ENCODE results near the gene GNAS.
"Not testable (repeated sequence)": the region's sequence is repeated elsewhere in the genome, so short reads cannot be mapped to it uniquely, and the experiment has no call there.

Gene GNAS

DNA sequence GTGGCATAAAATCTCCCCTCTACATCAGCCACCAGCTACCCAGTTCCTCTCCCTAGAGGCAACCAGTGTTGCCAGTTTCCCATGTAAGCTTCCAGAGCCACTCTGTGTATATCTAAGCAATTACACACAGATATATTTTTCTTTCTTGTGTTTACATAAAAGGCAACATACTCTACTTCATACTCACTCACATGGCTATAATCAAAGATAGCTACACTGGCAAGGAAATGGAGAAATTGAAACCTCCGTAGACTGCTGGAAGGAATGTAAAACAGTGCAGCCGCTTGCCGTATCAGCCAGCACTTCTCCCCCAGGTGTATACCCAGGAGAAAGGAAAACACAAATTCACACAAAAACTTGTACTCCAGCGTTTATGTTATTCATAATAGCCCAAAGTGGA lies 90.0 kb downstream of the GNAS start:
- DNase-seq = no peak
- no peak for TF ChIP-seq POLR2A (IDR thresholded peaks at IDR 0.05; ENCODE audit: low read length)
- no peak for TF ChIP-seq GATA1 (IDR thresholded peaks at IDR 0.05; ENCODE audit: low read depth, low read length)

DNA sequence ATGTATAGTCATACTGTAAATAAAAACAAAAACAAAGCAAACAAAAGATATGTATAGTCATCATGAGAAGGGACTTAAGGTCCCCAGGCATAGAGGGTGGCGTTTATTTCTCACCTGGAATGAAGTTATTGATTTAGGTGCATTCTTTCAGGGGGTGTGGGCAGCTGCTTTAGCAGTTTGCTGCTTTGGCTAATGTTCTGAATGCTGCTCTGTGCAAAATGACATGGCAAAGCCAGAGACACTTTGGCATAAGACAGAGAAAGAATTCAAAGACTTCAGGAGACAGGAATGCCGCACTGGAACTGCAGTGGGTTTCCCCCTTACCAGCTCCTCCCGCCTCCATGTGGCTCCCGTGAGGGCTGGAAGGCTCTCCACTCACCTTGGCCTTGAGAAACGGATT lies 92.1 kb downstream of the GNAS start:
- no peak for TF ChIP-seq GATA1 (IDR thresholded peaks at IDR 0.05; ENCODE audit: low read depth, low read length)
- TF ChIP-seq POLR2A (IDR thresholded peaks at IDR 0.05; ENCODE audit: low read length) = no peak
- no peak for DNase-seq

DNA sequence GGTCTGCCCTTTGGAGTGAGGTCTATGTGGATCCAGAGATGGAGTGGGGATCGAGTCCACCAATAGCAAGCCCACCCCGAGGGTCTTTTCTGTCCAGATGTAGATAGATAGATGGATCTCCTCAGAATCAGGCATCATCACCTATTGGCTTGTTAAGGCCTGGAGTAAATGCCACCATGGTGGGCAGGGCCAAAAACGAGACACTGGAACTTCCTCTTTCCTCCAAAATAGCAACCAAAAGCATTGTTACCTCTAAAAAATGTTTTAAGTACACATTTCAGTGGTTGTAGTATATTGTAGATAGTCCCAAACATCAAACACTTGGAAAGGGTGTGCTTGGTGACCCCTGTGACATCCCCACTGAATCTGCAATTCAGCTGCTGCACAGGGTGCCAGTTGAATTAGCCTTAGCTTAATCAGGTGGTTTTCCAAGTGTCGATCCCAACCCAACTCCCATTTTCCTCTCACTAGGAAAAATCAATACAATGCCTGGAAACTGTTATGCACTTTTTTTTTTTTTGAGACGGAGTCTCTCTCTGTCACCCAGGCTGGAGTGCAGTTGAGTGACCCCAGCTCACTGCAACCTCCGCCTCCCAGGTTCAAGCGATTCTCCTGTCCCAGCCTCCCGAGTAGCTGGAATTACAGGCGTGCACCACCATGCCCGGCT lies 93.6 kb downstream of the GNAS start:
- no peak for TF ChIP-seq GATA1 (IDR thresholded peaks at IDR 0.05; ENCODE audit: low read depth, low read length)
- TF ChIP-seq POLR2A (IDR thresholded peaks at IDR 0.05; ENCODE audit: low read length) = no peak

DNA sequence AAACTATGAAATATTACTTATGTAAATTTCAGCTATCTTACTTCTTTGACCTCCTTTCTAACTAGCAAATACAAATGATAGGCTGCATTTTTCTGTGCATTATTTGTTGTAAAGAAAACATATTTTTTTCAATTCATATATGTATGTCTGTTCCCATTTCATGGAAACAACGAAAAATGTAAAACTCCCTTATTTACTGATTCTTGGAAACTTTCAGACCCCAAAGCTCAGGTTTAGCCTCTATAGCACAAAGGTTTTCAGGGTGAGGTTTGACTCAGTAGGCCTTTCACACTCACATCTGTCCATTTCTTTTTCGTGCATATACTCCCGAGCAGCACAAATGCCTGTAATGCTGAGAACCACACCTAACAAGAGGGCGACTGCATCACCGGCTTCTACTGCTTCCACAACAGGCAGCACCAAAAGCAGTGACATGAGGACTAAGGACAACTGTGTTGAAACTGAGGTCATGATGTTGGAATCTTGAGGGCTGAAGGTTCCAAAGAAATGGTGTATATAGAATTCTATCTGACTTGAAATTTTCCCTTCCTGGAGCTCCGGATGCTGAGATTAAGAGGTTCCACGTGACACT lies 95.4 kb downstream of the GNAS start:
- not testable (repeated sequence) for DNase-seq

More for the DNA sequence above, 93.6 kb downstream of the GNAS start:
- no peak for DNase-seq

DNA sequence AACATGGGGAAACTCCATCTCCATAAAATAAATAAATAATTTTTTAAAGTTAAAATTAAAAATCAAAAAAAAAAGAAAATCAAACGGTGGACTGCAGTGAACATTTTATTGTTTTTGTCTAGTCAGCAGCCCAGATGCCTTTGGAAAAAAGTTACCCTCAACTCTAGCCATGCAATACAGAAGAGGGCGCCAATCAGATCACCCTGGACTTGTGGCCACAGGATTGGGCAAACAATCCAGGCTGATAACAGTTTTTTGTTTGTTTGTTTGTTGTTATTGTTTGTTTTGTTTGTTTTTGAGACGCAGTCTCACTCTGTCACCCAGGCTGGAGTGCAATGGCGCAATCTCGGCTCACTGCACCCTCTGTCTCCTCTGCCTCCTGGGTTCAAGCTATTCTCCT lies 98.1 kb downstream of the GNAS start:
- DNase-seq = peak; percentile 7 to 31
- TF ChIP-seq POLR2A (IDR thresholded peaks at IDR 0.05; ENCODE audit: low read length) (no peak), GATA1 (IDR thresholded peaks at IDR 0.05; ENCODE audit: low read depth, low read length) (no peak)

DNA sequence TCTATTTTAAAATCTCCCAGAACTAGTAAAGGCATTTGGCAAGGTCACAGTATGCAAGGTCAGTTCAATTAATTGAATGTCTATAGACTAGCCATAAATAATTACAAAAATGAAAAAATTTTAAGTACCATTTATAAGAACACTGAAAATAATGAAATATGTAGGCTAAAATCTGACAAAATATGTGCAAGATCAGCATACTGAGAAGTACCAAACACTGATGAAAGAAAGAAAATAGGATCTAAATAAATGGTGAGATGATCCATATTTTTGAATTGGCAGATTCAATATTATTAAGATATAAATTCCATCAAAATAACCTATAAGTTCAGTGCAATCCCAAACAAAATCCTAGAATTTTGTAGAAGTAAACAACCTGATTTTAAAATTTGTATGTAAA lies 100.5 kb downstream of the GNAS start:
- DNase-seq = no peak
- TF ChIP-seq GATA1 (IDR thresholded peaks at IDR 0.05; ENCODE audit: low read depth, low read length) (no peak), POLR2A (IDR thresholded peaks at IDR 0.05; ENCODE audit: low read length) (no peak)

DNA sequence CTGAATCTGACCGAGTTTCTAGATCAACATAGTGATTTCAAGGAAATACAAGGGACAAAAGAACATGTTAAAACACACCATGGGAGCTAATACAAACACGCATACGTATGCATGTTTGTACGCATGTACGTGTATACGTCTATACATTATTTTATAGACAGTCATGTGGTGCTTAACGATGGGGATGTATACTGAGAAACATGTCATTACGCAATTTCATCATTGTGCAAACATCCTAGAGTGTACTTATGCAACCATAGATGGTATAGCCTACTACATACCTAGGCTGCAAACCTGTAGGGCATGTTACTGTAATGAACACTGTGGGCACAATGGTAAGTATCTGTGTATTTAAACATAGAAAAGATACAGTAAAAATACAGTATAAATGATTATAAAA lies 103.6 kb downstream of the GNAS start:
- TF ChIP-seq GATA1 (IDR thresholded peaks at IDR 0.05; ENCODE audit: low read depth, low read length) = no peak
- TF ChIP-seq POLR2A (IDR thresholded peaks at IDR 0.05; ENCODE audit: low read length) = no peak
- no peak for DNase-seq

DNA sequence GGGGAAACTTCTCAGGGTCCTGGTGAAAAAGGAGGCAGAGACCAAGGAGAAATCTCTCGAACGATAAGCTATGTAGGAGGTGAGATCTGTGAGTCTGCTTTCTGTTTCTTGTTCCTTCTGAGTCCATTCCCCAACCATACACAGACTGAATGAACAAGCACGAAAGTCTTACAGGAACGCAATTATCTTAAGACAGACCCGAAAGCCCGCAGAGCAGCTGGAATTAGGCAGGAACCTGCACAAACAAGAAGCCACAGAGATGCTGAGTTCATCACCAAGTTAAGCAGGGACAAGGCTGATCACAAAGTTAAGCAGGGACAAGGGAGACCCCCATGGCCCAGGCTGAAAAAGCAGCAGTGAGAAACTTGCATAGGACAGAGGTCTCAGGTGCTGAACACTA lies 107.1 kb downstream of the GNAS start:
- TF ChIP-seq GATA1 (IDR thresholded peaks at IDR 0.05; ENCODE audit: low read depth, low read length) (no peak), POLR2A (IDR thresholded peaks at IDR 0.05; ENCODE audit: low read length) (no peak)

More for the DNA sequence above, 107.1 kb downstream of the GNAS start:
- no peak for DNase-seq
